Adrenal gland (tissue), 12 donors: Measurements from ENCODE around the gene TRNAU1AP. TPM values are rescaled to one million over a fixed set of nuclear protein-coding genes. Genes with fewer than 3 reads are reported as not detected.
"Not testable (repeated sequence)": the region's sequence is repeated elsewhere in the genome, so short reads cannot be mapped to it uniquely, and the experiment has no call there.

ENCODE experiments used
- DNase-seq, 7 donors: peaks; one replicate each; pipeline ENCODE4 v3.0.0-alpha.2; 2019 to 2020
- H3K27ac ChIP-seq, 5 donors: fragments of 200-600 bp; sonication (generic) in 4 of 5; 1 replicate in 3 of 5; 2 replicates in 2 of 5; pipeline versions ENCODE4 v1.5.1 to v1.8.0; 2016 to 2020; ENCODE audit warnings: mild to moderate bottlenecking in 1 of 5
- H3K27me3 ChIP-seq: fragments of 200-600 bp; 2 replicates; pipeline ENCODE4 v1.8.0; 2021
- H3K36me3 ChIP-seq, 2 donors: fragments of 200-600 bp; replicated peaks in 1 of 2; 1 replicate in 1 of 2; 2 replicates in 1 of 2; pipeline versions ENCODE4 v1.5.1 to v1.8.0; 2018 to 2022
- H3K4me1 ChIP-seq, 2 donors: fragments of 200-600 bp; replicated peaks in 1 of 2; 1 replicate in 1 of 2; 2 replicates in 1 of 2; pipeline versions ENCODE4 v1.5.1 to v1.8.0; 2018 to 2021
- H3K4me3 ChIP-seq, 4 donors: fragments of 200-600 bp; sonication (generic) in 3 of 4; one replicate each; pipeline ENCODE4 v1.5.1; 2016 to 2018
- H3K9me3 ChIP-seq, 3 donors: fragments of 200-600 bp; sonication (generic) in 1 of 3; replicated peaks in 1 of 3; 1 replicate in 2 of 3; 2 replicates in 1 of 3; pipeline versions ENCODE4 v1.5.1 to v1.8.0; 2016 to 2021
- POLR2A ChIP-seq, 2 donors: fragments of 450-650 bp; IDR thresholded peaks; one replicate each; pipeline ENCODE4 v1.6.1; 2017; ENCODE audit warnings: antibody characterized with exemption in 2 of 2, mild to moderate bottlenecking in 2 of 2, moderate library complexity in 1 of 2
- WGBS, 4 donors: extraction: QIAGEN DNeasy Blood & Tissue Kit in 2 of 4; methylation state at CpG; one replicate each; pipeline versions ENCODE4 v1.1.5 to v1.1.7; 2013 to 2017; 5-methylcytosine and 5-hydroxymethylcytosine counted together
- intact Hi-C, 2 donors: fragments of 100-400 bp; cut with DNase I; formaldehyde crosslinking; loops; one replicate each; pipeline versions ENCODE4 v1.14.1 to v1.15.0; 2022 to 2023
- polyA plus RNA-seq, 3 donors: library from polyadenylated mRNA; stranded (reverse); fragments of 200-250 nt in 2 of 3; fragments of 350-450 nt in 1 of 3; fragmentation: Illumina TruSeq in 1 of 3; extraction: RNeasy Lipid Tissue Mini Kit (QIAGEN cat#74804) in 1 of 3; gene quantifications; one replicate each; pipeline ENCODE4 v1.2.3, GENCODE V29; 2013 to 2014
- total RNA-seq, 9 donors: library from RNA; depleted of rRNA in 4 of 9; stranded (reverse); fragments of >200 nt in 4 of 9; fragments of 120-200 nt in 1 of 9; fragmentation: NEBNext Ultra II Directional in 1 of 9; extraction: Animal tissue kit (Norgen Biotek cat#: 25700) in 1 of 9; gene quantifications; one replicate each; pipeline versions ENCODE4 v1.1.0 to v1.2.4, GENCODE V29; 2013 to 2023
- TF ChIP-seq, protein P1 (sequence below), 6 experiments: fragments of 450-650 bp in 4 of 6; fragments of 200-600 bp in 2 of 6; sonication (generic) in 1 of 6; IDR thresholded peaks; 1 replicate in 5 of 6; 2 replicates in 1 of 6; pipeline versions ENCODE4 v1.5.1 to v1.8.0; 2016 to 2021; ENCODE audit warnings: antibody characterized with exemption in 6 of 6, mild to moderate bottlenecking in 2 of 6, moderate library complexity in 1 of 6
- donor health status: healthy with polysubstance abuse.
- donor health status: Bipolar disorder and iron deficiency.
- donor health status: DM: yes; HTN: yes; CAD: no.
- donor health status: DM: no; HTN: no; CAD: no.
- donor health status: DM: no; HTN: no; CAD: no.
- donor health status: DM: yes; HTN: yes; CAD: no.

The TRNAU1AP gene
- total and polyA plus RNA-seq, 12 donors = 9.5 to 29.0 (median 19.5) TPM

DNA sequence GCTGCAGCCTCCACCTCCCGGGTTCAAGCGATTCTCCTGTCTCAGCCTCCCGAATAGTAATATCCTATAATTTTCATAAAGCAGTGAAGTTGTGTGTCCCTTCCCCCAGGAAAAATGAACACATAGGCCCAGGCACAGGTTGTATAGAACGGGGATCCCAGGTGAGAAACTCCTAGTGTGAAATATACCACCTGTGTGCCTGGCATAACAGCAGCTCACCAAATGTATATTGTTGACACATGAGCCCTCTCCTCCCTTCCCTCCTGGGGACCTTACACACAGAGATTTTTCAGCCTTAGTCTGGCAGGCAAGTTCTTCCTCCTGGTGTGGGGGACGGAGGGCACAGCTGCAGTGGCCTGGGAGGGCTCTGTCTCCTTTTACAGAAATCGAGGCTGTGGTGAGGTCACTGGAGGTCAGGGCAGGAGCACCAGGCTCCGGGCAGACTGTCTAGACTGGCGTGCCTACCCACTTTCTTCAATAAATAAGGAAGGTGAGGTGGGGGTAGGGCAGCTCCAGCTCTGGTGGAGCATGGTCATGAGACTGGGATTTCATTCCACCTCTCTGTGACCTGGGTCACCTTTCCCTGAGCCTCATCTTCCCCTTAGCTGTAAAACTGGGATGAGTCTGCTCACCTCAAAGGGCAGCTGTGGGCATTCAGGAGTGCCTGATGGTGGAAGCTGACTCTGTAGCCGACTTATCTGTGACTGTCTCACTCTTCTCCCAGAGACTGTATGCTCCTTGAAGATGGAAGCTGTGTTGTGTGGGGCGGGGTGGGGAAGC, 32.7 kb upstream of the TRNAU1AP start:
- H3K9me3 ChIP-seq = no peaks in the 10 kb centered on the region
- intact Hi-C loops = loop anchor here (5.0 to 10.0 kb wide), 3 partner anchors 75 to 357 kb away; partner anchors contain the start of gene RAB42 (in 1 of the 2)
- H3K36me3 ChIP-seq = peaks cover 0 to 4% of the 10 kb centered on the region in 2 donors
- H3K27me3 ChIP-seq = no peaks in the 10 kb centered on the region
- TF ChIP-seq POLR2A (IDR thresholded peaks at IDR 0.05) = no peak
- TF ChIP-seq, protein P1, sequence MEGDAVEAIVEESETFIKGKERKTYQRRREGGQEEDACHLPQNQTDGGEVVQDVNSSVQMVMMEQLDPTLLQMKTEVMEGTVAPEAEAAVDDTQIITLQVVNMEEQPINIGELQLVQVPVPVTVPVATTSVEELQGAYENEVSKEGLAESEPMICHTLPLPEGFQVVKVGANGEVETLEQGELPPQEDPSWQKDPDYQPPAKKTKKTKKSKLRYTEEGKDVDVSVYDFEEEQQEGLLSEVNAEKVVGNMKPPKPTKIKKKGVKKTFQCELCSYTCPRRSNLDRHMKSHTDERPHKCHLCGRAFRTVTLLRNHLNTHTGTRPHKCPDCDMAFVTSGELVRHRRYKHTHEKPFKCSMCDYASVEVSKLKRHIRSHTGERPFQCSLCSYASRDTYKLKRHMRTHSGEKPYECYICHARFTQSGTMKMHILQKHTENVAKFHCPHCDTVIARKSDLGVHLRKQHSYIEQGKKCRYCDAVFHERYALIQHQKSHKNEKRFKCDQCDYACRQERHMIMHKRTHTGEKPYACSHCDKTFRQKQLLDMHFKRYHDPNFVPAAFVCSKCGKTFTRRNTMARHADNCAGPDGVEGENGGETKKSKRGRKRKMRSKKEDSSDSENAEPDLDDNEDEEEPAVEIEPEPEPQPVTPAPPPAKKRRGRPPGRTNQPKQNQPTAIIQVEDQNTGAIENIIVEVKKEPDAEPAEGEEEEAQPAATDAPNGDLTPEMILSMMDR (IDR thresholded peaks at IDR 0.05) = no peak
- no peak overlapping the region for H3K4me3 ChIP-seq
- H3K4me1 ChIP-seq = peaks cover 6 to 14% of the 10 kb centered on the region in 2 donors
- no peak for DNase-seq
- H3K27ac ChIP-seq = no peak overlapping the region
- WGBS, 4 donors = 81 to 96% (median 87%) methylated on average over 7 to 10 of the region's 10 CpGs

DNA sequence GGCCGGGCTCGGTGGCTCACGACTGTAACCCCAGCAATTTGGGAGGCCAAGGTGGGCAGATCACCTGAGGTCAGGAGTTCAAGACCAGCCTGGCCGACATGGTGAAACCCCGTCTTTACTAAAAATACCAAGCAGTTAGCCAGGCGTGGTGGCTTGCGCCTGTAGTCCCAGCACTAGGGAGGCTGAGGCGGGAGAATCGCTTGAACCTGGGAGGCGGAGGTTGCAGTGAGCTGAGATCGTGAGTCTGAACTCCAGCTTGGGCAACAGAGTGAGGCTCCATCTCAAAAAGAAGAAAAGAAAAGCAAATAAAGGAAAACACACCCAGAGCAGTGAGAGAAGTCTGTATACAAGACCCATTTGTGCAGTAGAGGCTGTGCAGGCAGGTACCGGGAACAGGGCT, 32.1 kb upstream of the TRNAU1AP start:
- not testable (repeated sequence) for DNase-seq, H3K27me3 ChIP-seq, H3K4me3 ChIP-seq, H3K36me3 ChIP-seq, H3K27ac ChIP-seq, H3K9me3 ChIP-seq
- peaks cover 6 to 14% of the 10 kb centered on the region in 2 donors for H3K4me1 ChIP-seq
- 94 to 97% (median 95%) methylated on average over 10 to 12 of the region's 12 CpGs for WGBS, 4 donors
- intact Hi-C loops = loop anchor here in 1 of 2 donors (5.0 kb wide), 1 partner anchor 82 kb away; no protein-coding TSS in a partner anchor

DNA sequence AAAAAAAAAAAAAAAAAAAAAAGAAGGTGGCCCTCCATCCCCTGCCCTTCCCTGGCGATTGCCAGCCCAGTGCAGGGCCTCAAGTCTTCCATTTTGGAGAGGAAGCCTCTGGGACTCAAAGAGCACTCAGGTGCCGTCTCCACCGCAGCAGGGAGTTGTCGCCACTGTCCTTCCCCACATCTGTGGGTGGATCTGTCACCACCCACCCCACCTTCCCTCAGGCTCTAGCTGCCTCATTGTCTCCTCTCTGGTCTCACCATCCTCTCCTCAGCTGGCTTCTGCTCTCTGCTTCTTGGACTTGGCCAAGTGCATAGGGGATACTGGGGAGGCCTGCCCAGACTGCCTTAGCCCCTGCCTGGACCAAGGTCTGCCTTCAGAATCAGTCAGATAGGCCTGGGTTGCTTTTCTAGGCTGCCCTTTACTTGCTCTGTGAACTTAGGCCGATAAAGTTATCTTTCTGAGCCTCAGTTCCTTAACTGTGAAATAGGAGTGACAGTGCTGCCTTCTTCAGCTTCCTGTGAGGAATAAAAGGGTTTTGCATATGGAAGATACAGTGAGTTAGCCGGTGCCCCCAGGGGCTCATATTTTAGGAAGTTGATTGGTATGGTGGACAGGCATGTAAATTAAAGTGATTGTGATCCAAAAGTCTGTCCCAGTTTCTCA, 31.3 kb upstream of the TRNAU1AP start:
- Histone ChIP-seq H3K27me3 (no peaks in the 10 kb centered on the region), H3K9me3 (no peaks in the 10 kb centered on the region), H3K36me3 (no peaks in the 10 kb centered on the region), H3K4me3 (no peak overlapping the region), H3K4me1 (peaks cover 6 to 14% of the 10 kb centered on the region in 2 donors), H3K27ac (no peak overlapping the region)
- intact Hi-C loops = loop anchor here in 1 of 2 donors (5.0 kb wide), 1 partner anchor 81 kb away; no protein-coding TSS in a partner anchor
- 87 to 95% (median 92%) methylated on average over 6 of the region's 6 CpGs for WGBS, 4 donors
- TF ChIP-seq POLR2A (IDR thresholded peaks at IDR 0.05) = no peak
- TF ChIP-seq, protein P1 (IDR thresholded peaks at IDR 0.05) = no peak
- DNase-seq = no peak

DNA sequence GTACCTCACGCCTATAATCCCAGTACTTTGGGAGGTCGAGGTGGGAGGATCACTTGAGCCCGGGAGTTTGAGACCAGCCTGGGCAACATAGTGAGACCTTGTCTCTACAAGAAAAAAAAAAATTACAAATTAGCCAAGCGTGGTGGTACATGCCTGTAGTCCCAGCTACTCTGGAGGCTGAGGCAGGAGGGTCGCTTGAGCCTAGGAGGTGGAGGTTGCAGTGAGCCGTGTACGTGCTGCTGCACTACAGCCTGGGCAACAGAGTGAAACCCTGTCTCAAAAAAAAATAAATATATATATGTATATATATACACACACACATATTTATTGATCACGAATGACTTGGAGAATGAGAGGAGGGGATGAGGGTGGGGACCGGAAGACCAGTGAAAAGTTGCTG, 30.3 kb upstream of the TRNAU1AP start:
- WGBS, 4 donors = 93 to 97% (median 94%) methylated on average over 8 to 9 of the region's 9 CpGs
- not testable (repeated sequence) for DNase-seq, H3K27ac ChIP-seq, H3K4me3 ChIP-seq, H3K36me3 ChIP-seq, H3K9me3 ChIP-seq, H3K27me3 ChIP-seq
- H3K4me1 ChIP-seq = peaks cover 6 to 12% of the 10 kb centered on the region in 2 donors
- intact Hi-C loops = loop anchor here in 1 of 2 donors (5.0 kb wide), 1 partner anchor 80 kb away; no protein-coding TSS in a partner anchor

DNA sequence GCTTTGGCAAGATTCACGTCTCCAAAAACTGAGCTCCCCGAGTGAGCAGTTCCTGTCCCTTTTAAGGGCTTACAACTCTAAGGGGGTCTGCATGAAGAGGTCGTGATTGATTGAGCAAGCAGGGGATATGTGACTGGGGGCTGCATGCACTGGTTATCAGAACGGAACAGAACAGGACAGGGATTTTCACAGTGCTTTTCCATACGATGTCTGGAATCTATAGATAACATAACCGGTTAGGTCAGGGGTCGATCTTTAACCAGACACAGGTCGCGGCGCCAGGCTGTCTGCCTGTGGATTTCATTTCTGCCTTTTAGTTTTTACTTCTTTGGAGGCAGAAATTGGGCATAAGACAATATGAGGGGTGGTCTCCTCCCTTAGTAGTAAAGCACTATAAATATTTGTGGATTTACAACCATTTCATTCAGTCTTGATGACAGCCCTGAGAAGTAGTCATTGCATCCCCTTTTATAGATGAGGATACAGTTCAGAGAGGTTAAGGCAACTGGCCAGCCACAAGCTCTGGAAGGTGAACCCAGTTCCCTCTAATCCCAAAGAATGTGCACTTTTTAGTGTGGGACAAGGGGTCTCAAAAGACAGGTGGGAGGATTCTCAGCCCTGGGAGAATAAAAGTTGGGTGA, 27.8 kb upstream of the TRNAU1AP start:
- intact Hi-C loops, H3K4me1 ChIP-seq, H3K27me3 ChIP-seq, H3K36me3 ChIP-seq, DNase-seq, H3K4me3 ChIP-seq, H3K9me3 ChIP-seq, H3K27ac ChIP-seq: not testable (repeated sequence)
- 81 to 88% (median 85%) methylated on average over 10 of the region's 10 CpGs for WGBS, 4 donors
